Measurements from ENCODE around the gene UBL7. TPM values are rescaled to one million over a fixed set of nuclear protein-coding genes. Genes with fewer than 3 reads are reported as not detected.

UBL7 gene
- polyA plus RNA-seq, 1 donor from 2014 or later = 70.7 TPM

DNA sequence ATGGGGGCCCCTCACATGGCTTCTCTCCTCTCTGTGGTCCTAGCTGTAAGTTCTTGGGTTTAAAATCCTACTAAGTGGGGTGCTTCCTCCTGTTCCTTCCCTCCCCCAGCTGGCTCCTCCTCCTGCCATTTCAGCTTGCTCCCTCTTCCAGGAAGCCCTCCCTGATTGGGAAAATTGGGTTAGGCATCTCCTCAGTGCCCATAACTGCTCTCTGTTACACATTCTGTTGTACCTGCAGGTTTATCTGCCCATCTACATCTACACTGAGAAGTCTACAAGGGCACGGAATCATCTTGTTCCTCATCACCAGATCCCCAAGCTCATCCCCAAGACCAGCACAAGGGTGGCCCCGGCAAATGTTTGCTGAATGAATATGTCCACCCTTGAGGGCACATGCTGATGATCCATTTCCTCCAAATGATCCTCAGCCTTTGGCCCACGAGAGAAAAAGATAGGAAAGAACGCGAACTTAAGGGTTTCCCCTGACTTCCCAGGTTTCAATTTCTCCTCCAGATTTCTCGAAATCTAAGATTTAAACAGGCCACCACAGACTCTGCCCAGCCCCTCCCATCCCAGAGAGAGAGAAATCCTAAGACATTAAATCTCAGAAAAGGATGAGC lies 31.1 kb downstream of the UBL7 start (continued):
- TF ChIP-seq, protein P1, sequence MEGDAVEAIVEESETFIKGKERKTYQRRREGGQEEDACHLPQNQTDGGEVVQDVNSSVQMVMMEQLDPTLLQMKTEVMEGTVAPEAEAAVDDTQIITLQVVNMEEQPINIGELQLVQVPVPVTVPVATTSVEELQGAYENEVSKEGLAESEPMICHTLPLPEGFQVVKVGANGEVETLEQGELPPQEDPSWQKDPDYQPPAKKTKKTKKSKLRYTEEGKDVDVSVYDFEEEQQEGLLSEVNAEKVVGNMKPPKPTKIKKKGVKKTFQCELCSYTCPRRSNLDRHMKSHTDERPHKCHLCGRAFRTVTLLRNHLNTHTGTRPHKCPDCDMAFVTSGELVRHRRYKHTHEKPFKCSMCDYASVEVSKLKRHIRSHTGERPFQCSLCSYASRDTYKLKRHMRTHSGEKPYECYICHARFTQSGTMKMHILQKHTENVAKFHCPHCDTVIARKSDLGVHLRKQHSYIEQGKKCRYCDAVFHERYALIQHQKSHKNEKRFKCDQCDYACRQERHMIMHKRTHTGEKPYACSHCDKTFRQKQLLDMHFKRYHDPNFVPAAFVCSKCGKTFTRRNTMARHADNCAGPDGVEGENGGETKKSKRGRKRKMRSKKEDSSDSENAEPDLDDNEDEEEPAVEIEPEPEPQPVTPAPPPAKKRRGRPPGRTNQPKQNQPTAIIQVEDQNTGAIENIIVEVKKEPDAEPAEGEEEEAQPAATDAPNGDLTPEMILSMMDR (IDR thresholded peaks at IDR 0.05; ENCODE audit: poor library complexity, severe bottlenecking) = no peak
- TF ChIP-seq EP300 (conservative IDR thresholded peaks at IDR 0.05; ENCODE audit: poor library complexity, severe bottlenecking) = no peak
- no peak for TF ChIP-seq TAF1 (IDR thresholded peaks at IDR 0.05; ENCODE audit: low read depth)

- no peak overlapping the region for H3K9ac ChIP-seq (ENCODE audit: low read length)
- H3K4me3 ChIP-seq (ENCODE audit: low read length) = no peak overlapping the region
- no peak overlapping the region for H2AFZ ChIP-seq (ENCODE audit: low read depth, low read length)
- peaks cover 24% of the 10 kb centered on the region for H3K79me2 ChIP-seq (replicated peaks; ENCODE audit: insufficient read depth, low read length)
- H3F3A ChIP-seq (ENCODE audit: insufficient read depth, low read length, poor library complexity, severe bottlenecking) = no peaks in the 10 kb centered on the region
- no peak overlapping the region for H3K27ac ChIP-seq (ENCODE audit: low read length)
- no peaks in the 10 kb centered on the region for H3K27me3 ChIP-seq (ENCODE audit: insufficient read depth, low read depth, low read length)
- H3K4me2 ChIP-seq (ENCODE audit: low read length) = no peak overlapping the region
- no peaks in the 10 kb centered on the region for H3K36me3 ChIP-seq (ENCODE audit: insufficient read depth, low read length)
- H3K9me2 ChIP-seq (ENCODE audit: insufficient read depth, low read length) = no peaks in the 10 kb centered on the region
- TF ChIP-seq POLR2AphosphoS5 (IDR thresholded peaks at IDR 0.05) (no peak), EZH2 (IDR thresholded peaks at IDR 0.05; ENCODE audit: borderline replicate concordance, insufficient read depth, low read length, poor library complexity, severe bottlenecking) (no peak), MXI1 (conservative IDR thresholded peaks at IDR 0.05; ENCODE audit: poor library complexity, severe bottlenecking) (no peak), SMC3 (conservative IDR thresholded peaks at IDR 0.05; ENCODE audit: poor library complexity) (no peak), TAF1 (IDR thresholded peaks at IDR 0.05; ENCODE audit: low read depth) (no peak)
- no peaks in the 10 kb centered on the region for H4K20me1 ChIP-seq (ENCODE audit: insufficient read depth)
- no peaks in the 10 kb centered on the region for H3K9me3 ChIP-seq (ENCODE audit: low read length)
Measured at GRCh38 chr15:74428970-74429780, 31.8 kb downstream of the UBL7 start.

DNA sequence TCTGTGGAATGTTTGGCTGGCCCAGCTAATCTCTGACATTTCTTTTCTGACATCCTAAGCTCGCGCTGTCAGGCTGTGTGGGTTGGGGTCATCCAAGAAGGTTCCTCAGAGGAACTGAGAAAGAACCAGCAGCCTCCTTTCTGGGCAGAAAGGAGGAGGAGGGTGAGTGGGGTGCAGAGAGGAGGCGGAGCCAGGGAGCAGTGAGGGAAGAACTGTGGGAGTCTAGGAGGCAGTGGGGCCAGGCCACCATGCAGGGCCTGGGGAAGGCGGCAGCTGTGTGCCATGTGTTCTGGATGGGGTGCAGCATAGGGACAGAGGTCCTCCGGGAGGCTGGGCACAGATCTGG lies 32.5 kb downstream of the UBL7 start:
- Histone ChIP-seq H3K9me2 (ENCODE audit: insufficient read depth, low read length) (no peaks in the 10 kb centered on the region), H3K9me3 (ENCODE audit: low read length) (no peaks in the 10 kb centered on the region), H3K4me2 (ENCODE audit: low read length) (no peak overlapping the region), H3K27me3 (ENCODE audit: insufficient read depth, low read depth, low read length) (no peaks in the 10 kb centered on the region), H3K4me3 (ENCODE audit: low read length) (no peak overlapping the region), H3K27ac (ENCODE audit: low read length) (no peak overlapping the region), H2AFZ (ENCODE audit: low read depth, low read length) (no peak overlapping the region), H3F3A (ENCODE audit: insufficient read depth, low read length, poor library complexity, severe bottlenecking) (no peaks in the 10 kb centered on the region), H3K9ac (ENCODE audit: low read length) (no peak overlapping the region), H4K20me1 (ENCODE audit: insufficient read depth) (no peaks in the 10 kb centered on the region), H3K36me3 (ENCODE audit: insufficient read depth, low read length) (no peaks in the 10 kb centered on the region), H3K79me2 (replicated peaks; ENCODE audit: insufficient read depth, low read length) (peaks cover 24% of the 10 kb centered on the region)
- TF ChIP-seq RAD21 (conservative IDR thresholded peaks at IDR 0.05) (no peak), TAF1 (IDR thresholded peaks at IDR 0.05; ENCODE audit: low read depth) (no peak), EZH2 (IDR thresholded peaks at IDR 0.05; ENCODE audit: borderline replicate concordance, insufficient read depth, low read length, poor library complexity, severe bottlenecking) (no peak), POLR2AphosphoS5 (IDR thresholded peaks at IDR 0.05) (no peak), REST (IDR thresholded peaks at IDR 0.05; ENCODE audit: borderline replicate concordance) (no peak), MXI1 (conservative IDR thresholded peaks at IDR 0.05; ENCODE audit: poor library complexity, severe bottlenecking) (no peak), SMC3 (conservative IDR thresholded peaks at IDR 0.05; ENCODE audit: poor library complexity) (no peak), EP300 (conservative IDR thresholded peaks at IDR 0.05; ENCODE audit: poor library complexity, severe bottlenecking) (no peak)
- TF ChIP-seq, protein P1 (IDR thresholded peaks at IDR 0.05; ENCODE audit: poor library complexity, severe bottlenecking) = no peak

Measured in neural cell (in vitro differentiated cells).